GM12875 (cell line): Measurements from ENCODE around the gene PNPLA2.

Experiments
- H3K4me3 ChIP-seq: one replicate; pipeline ENCODE4 v1.5.1; 2011; ENCODE audit warnings: low read depth, low read length, control low read depth
- CTCF ChIP-seq: IDR thresholded peaks from 2 replicates; pipeline ENCODE4 v1.5.1; 2011; ENCODE audit warnings: low read depth, mild to moderate bottlenecking, control low read depth, inconsistent platforms, low read length, moderate library complexity, borderline replicate concordance; ENCODE audit not compliant: insufficient read depth

PNPLA2 gene

GRCh38 chr11:818396-819128, at the start of gene PNPLA2:
Gene PNPLA2 (plus strand): TSS chr11:818914. CDS start chr11:819719, 805 bp downstream.
- peak within 1 kb of the TSS; percentile 83 for H3K4me3 ChIP-seq
- no peak for TF ChIP-seq CTCF

- TF ChIP-seq CTCF = no peak
- H3K4me3 ChIP-seq = no peak overlapping the region
These were observed 48.6 kb upstream of the PNPLA2 start for GRCh38 chr11:769887-770641.

- no peak for TF ChIP-seq CTCF
- H3K4me3 ChIP-seq = no peak overlapping the region
These were observed 47.8 kb upstream of the PNPLA2 start for GRCh38 chr11:770642-771616.

- no peak overlapping the region for H3K4me3 ChIP-seq
- TF ChIP-seq CTCF = no peak
These were observed 47.0 kb upstream of the PNPLA2 start for GRCh38 chr11:771617-772204.

GRCh38 chr11:772429-773390, 46.0 kb upstream of the PNPLA2 start:
- TF ChIP-seq CTCF = no peak

GRCh38 chr11:773425-773824, 45.3 kb upstream of the PNPLA2 start:
- no peak overlapping the region for H3K4me3 ChIP-seq
- no peak for TF ChIP-seq CTCF

More at GRCh38 chr11:772429-773390, 46.0 kb upstream of the PNPLA2 start:
- no peak overlapping the region for H3K4me3 ChIP-seq
